B cell (primary cell): Measurements from ENCODE around the gene CRIM1. TPM values are rescaled to one million over a fixed set of nuclear protein-coding genes. Genes with fewer than 3 reads are reported as not detected.

Experiments
- ATAC-seq: fragments of 200-7000 bp; cut with Tn5 transposase; one replicate; pipeline ENCODE4 v1.10.0; 2021; ENCODE audit warnings: low read depth, mild to moderate bottlenecking, moderate number of reproducible peaks, moderate library complexity
- CTCF ChIA-PET: fragments of 350-600 bp; sonication (Branson Sonifier 250); formaldehyde crosslinking; loops from one replicate; lab custom pipeline; 2021; ENCODE audit warnings: antibody characterized with exemption, inconsistent platforms; lab: Charles Lee
- POLR2A ChIA-PET: fragments of 350-600 bp; sonication (Branson Sonifier 250); formaldehyde crosslinking; loops from one replicate; lab custom pipeline; 2021; ENCODE audit warnings: antibody characterized with exemption; lab: Charles Lee
- DNase-seq: peaks from one replicate; pipeline ENCODE4 v3.0.0; 2013
- H2AFZ ChIP-seq: 2 replicates; pipeline ENCODE4 v1.6.1; 2012; ENCODE audit warnings: mild to moderate bottlenecking, low read depth, low read length; ENCODE audit not compliant: insufficient read depth, poor library complexity, severe bottlenecking
- H3K27ac ChIP-seq, 2 donors: 1 replicate in 1 of 2; 2 replicates in 1 of 2; pipeline ENCODE4 v1.5.1; 2012 to 2013; ENCODE audit warnings: low read length in 2 of 2, mild to moderate bottlenecking in 2 of 2, moderate library complexity in 1 of 2
- H3K27me3 ChIP-seq, 4 experiments: fragments of 200-600 bp in 1 of 4; sonication (generic) in 1 of 4; replicated peaks in 1 of 4; 1 replicate in 2 of 4; 2 replicates in 2 of 4; pipeline versions ENCODE4 v1.6.1 to v1.7.0; 2013 to 2016; ENCODE audit warnings: low read length in 3 of 4, mild to moderate bottlenecking in 2 of 4, mixed read lengths in 1 of 4, moderate library complexity in 1 of 4; ENCODE audit not compliant: insufficient read depth in 4 of 4, control insufficient read depth in 3 of 4; ENCODE audit errors: control extremely low read depth in 1 of 4
- H3K36me3 ChIP-seq, 2 experiments: replicated peaks in 1 of 2; 1 replicate in 1 of 2; 2 replicates in 1 of 2; pipeline versions ENCODE4 v1.6.1 to v1.7.1; 2013; ENCODE audit warnings: low read length in 1 of 2; ENCODE audit not compliant: insufficient read depth in 2 of 2, control insufficient read depth in 1 of 2; ENCODE audit errors: control extremely low read depth in 1 of 2, extremely low read depth in 1 of 2
- H3K4me1 ChIP-seq, 2 donors: fragments of 200-600 bp in 1 of 2; sonication (generic) in 1 of 2; 1 replicate in 1 of 2; 2 replicates in 1 of 2; pipeline versions ENCODE4 v1.5.1 to v1.6.1; 2013 to 2017; ENCODE audit warnings: low read length in 2 of 2; ENCODE audit not compliant: control insufficient read depth in 2 of 2, insufficient read depth in 2 of 2
- H3K4me2 ChIP-seq: replicated peaks from 2 replicates; pipeline ENCODE3; 2012; ENCODE audit warnings: mild to moderate bottlenecking, low read depth, low read length; ENCODE audit not compliant: poor library complexity, severe bottlenecking
- H3K4me3 ChIP-seq, 5 experiments: fragments of 200-600 bp in 1 of 5; sonication (generic) in 1 of 5; 1 replicate in 3 of 5; 2 replicates in 2 of 5; pipeline versions ENCODE4 v1.5.1 to v1.7.0; 2011 to 2016; ENCODE audit warnings: low read length in 4 of 5, mild to moderate bottlenecking in 4 of 5, low read depth in 2 of 5, control low read depth in 1 of 5, moderate library complexity in 1 of 5; ENCODE audit not compliant: insufficient read depth in 1 of 5; ENCODE audit errors: control extremely low read depth in 1 of 5, extremely low read depth in 1 of 5
- H3K79me2 ChIP-seq: fragments of 200-600 bp; sonication (generic); one replicate; pipeline ENCODE4 v1.6.0; 2016; ENCODE audit warnings: low read length; ENCODE audit not compliant: control insufficient read depth, insufficient read depth
- H3K9ac ChIP-seq: fragments of 200-600 bp; sonication (generic); 2 replicates; pipeline ENCODE4 v1.6.1; 2017; ENCODE audit warnings: mild to moderate bottlenecking, low read length, moderate library complexity
- H3K9me3 ChIP-seq, 3 donors: one replicate each; pipeline versions ENCODE4 v1.6.1 to v1.7.1; 2013; ENCODE audit warnings: low read length in 2 of 3; ENCODE audit not compliant: control insufficient read depth in 2 of 3, insufficient read depth in 1 of 3; ENCODE audit errors: control extremely low read depth in 1 of 3
- H4K20me1 ChIP-seq: 2 replicates; pipeline ENCODE4 v1.6.0; 2012; ENCODE audit warnings: mild to moderate bottlenecking, low read length; ENCODE audit not compliant: insufficient read depth, control insufficient read depth, poor library complexity, severe bottlenecking
- H3K27ac Mint-ChIP-seq: one replicate; pipeline ENCODE4 v1.8.0; 2021; ENCODE audit warnings: mixed read lengths
- H3K27me3 Mint-ChIP-seq: one replicate; pipeline ENCODE4 v1.8.0; 2021; ENCODE audit warnings: mixed read lengths
- H3K4me1 Mint-ChIP-seq: one replicate; pipeline ENCODE4 v1.8.0; 2021; ENCODE audit warnings: mixed read lengths
- H3K4me3 Mint-ChIP-seq: one replicate; pipeline ENCODE4 v1.8.0; 2021; ENCODE audit warnings: mixed read lengths
- H3K9me3 Mint-ChIP-seq: one replicate; pipeline ENCODE4 v1.8.0; 2022; ENCODE audit warnings: mixed read lengths; ENCODE audit not compliant: insufficient read depth
- EZH2 ChIP-seq: IDR thresholded peaks from 2 replicates; pipeline ENCODE4 v1.6.1; 2012; ENCODE audit warnings: borderline replicate concordance, low read depth, mild to moderate bottlenecking, moderate library complexity, low read length; ENCODE audit not compliant: insufficient read depth, poor library complexity, severe bottlenecking
- WGBS: methylation state at CpG from one replicate; pipeline ENCODE4 v1.1.5; 2013; ENCODE audit warnings: missing lambda C conversion rate; ENCODE audit not compliant: insufficient coverage; 5-methylcytosine and 5-hydroxymethylcytosine counted together
- intact Hi-C: fragments of 100-400 bp; cut with micrococcal nuclease; formaldehyde crosslinking; loops from one replicate; pipeline ENCODE4 v1.10.0; 2022
- polyA plus RNA-seq: library from polyadenylated mRNA; depleted of rRNA; stranded (reverse); fragments of >200 nt; gene quantifications from 2 replicates; pipeline ENCODE4 v1.2.3, GENCODE V29; 2012
- total RNA-seq, 2 donors: library from RNA; stranded (reverse); fragments of 120-200 nt in 1 of 2; gene quantifications; 1 replicate in 1 of 2; 2 replicates in 1 of 2; pipeline versions ENCODE4 v1.2.3 to v1.2.4, GENCODE V29; 2013 to 2022
- TF ChIP-seq, protein P1 (sequence below): fragments of 200-600 bp; IDR thresholded peaks from one replicate; pipeline ENCODE4 v1.8.0; 2022; ENCODE audit warnings: antibody characterized with exemption, mild to moderate bottlenecking

The CRIM1 gene
- total and polyA plus RNA-seq, 2 donors (not counting 1 experiment from before 2014, with no cell fraction given): 1.3 to 5.0 TPM

DNA sequence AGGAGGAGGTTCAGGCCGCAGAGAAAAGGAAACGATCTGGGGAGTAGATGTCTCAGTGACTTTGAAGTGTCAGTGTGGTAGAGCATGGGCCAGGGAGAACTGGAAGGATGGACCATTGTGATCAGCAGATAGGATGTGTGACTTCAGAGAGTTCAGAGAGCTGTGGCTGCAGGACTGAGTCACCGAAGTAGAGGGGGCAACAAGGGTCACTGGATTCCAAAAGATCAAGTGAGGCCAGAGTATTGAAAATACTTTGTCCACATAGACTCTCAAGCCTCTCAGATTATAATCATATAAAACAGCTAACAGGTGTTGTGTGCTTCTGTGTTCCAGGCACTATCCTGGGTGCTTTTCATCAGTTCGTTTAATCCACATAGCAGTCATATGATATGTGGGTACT is 99.4 kb downstream of the CRIM1 start:
- WGBS: 88% methylated on average over 2 of the region's 4 CpGs
- Mint-ChIP-seq H3K27ac (no peak overlapping the region), H3K4me3 (no peak overlapping the region), H3K9me3 (no peaks in the 10 kb centered on the region), H3K4me1 (no peaks in the 10 kb centered on the region), H3K27me3 (no peaks in the 10 kb centered on the region)
- DNase-seq (no peak), ATAC-seq (no peak)
- Histone ChIP-seq H4K20me1 (no peaks in the 10 kb centered on the region), H3K4me2 (no peak overlapping the region), H3K36me3 (no peaks in the 10 kb centered on the region), H3K9ac (no peak overlapping the region), H3K27ac (no peak overlapping the region), H3K79me2 (no peaks in the 10 kb centered on the region), H3K4me3 (no peak overlapping the region), H3K4me1 (no peaks in the 10 kb centered on the region), H3K9me3 (no peaks in the 10 kb centered on the region), H2AFZ (no peak overlapping the region), H3K27me3 (no peaks in the 10 kb centered on the region)
- TF ChIP-seq, protein P1, sequence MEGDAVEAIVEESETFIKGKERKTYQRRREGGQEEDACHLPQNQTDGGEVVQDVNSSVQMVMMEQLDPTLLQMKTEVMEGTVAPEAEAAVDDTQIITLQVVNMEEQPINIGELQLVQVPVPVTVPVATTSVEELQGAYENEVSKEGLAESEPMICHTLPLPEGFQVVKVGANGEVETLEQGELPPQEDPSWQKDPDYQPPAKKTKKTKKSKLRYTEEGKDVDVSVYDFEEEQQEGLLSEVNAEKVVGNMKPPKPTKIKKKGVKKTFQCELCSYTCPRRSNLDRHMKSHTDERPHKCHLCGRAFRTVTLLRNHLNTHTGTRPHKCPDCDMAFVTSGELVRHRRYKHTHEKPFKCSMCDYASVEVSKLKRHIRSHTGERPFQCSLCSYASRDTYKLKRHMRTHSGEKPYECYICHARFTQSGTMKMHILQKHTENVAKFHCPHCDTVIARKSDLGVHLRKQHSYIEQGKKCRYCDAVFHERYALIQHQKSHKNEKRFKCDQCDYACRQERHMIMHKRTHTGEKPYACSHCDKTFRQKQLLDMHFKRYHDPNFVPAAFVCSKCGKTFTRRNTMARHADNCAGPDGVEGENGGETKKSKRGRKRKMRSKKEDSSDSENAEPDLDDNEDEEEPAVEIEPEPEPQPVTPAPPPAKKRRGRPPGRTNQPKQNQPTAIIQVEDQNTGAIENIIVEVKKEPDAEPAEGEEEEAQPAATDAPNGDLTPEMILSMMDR: no peak
- TF ChIP-seq EZH2: no peak
- ChIA-PET CTCF (no interaction called here), POLR2A (no interaction called here)
- intact Hi-C loops: no loop called here

DNA sequence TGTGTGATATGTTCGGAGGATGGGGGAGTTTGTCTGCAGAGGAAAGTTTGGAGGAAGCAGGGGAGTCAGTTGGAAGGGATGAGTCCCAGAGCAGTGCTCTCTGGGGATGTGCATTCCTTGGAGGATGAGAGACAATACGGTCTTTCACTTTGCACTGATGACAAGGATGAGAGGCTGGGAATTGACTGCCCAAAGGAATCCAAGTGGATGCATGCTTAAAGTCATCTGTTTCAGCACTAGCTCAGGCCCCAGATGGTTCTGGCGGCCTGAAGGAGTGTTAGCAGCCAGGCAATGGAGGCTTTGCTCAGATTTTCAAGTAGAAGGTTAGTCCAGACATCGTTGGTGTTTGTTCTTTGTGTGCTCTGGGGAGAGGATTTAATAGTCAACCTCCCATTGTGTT is 100.2 kb downstream of the CRIM1 start:
- H3K36me3 ChIP-seq: no peaks in the 10 kb centered on the region
- Mint-ChIP-seq H3K27ac (no peak overlapping the region), H3K27me3 (no peaks in the 10 kb centered on the region), H3K4me1 (no peaks in the 10 kb centered on the region), H3K4me3 (no peak overlapping the region), H3K9me3 (no peaks in the 10 kb centered on the region)
- H3K4me1 ChIP-seq: peaks cover 0 to 2% of the 10 kb centered on the region in 2 donors
- ChIA-PET CTCF (no interaction called here), POLR2A (no interaction called here)
- no peak overlapping the region for H3K9ac ChIP-seq
- WGBS: 94% methylated on average over 3 of the region's 4 CpGs
- no peak for ATAC-seq
- DNase-seq: no peak
- intact Hi-C loops: no loop called here
- no peak overlapping the region for H2AFZ ChIP-seq
- TF ChIP-seq, protein P1: no peak
- no peaks in the 10 kb centered on the region for H4K20me1 ChIP-seq
- no peak overlapping the region for H3K4me3 ChIP-seq
- no peak overlapping the region for H3K27ac ChIP-seq
- H3K9me3 ChIP-seq: no peaks in the 10 kb centered on the region
- no peaks in the 10 kb centered on the region for H3K79me2 ChIP-seq
- H3K27me3 ChIP-seq: no peaks in the 10 kb centered on the region
- no peak overlapping the region for H3K4me2 ChIP-seq
